HG03095 (cell line): ENCODE measurements around the gene PER1.
"Not testable (repeated sequence)": the region's sequence is repeated elsewhere in the genome, so short reads cannot be mapped to it uniquely, and the experiment has no call there.

Source experiments
- ATAC-seq: cut with Tn5 transposase; IDR thresholded peaks from one replicate; pipeline ENCODE4 v1.9.1; 2021; ENCODE audit warnings: moderate library complexity; ENCODE audit not compliant: unreplicated experiment

The PER1 gene

DNA sequence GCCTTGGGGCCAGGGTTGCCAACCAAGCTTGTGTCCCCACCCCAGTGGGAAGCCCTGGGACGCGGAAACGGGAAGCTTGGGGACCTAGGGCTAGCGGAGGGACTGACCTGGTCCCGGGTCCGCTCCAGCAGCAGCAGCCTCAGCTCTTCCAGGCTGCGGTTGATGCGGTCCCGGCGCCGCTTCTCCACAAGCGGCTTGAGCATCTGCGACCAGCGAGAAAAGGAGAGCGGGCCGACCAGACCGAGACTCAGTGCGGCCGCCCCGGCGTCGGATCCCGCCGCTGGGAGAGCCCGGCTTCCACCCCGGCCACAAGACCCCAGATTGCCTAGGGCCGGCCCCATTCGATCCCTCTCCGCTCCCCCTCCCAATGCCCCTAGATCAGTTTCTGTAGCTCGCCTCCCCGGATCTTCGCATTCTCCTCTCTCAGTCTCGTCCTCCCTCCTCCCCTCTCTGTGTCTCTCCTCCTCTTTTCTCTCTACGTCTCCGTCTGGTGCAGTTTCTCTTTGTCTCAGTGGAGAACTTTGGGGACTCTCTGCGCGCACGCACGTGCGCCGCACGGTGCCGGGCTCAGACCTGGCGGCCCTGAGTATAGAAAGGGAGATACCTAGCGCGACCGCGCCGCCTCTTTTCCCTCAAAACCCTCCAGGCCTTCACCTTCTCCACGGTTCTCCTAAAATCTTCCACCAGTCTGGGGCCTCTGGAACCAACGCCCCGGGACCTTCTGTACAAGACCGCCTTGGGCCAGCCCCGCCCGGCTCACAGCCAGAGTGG lies 29.1 kb downstream of the PER1 start:
- ATAC-seq: no peak

DNA sequence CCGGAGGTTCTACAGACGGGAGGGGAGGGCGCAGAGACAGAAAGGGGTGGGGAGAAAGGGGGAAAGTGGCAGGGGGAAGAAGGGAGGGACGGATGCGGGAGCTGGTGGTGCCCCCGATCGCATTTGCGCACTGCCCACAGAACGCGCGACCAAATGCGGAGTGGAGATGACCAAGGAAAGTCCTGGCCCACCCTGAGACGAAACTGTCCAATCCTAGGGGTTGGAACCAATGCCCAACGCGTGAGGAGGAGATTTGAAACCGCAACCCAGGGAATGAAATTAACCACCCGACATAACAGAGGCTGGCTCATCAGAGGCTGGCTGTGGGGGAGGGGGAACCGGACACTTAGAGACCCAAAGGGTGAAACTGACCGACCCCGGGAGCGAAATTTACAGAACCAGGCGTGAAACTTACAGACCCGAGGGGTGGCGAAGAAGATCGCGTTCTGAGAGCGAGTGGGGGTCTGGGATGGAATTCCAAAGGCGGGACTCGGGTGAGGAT lies 29.7 kb downstream of the PER1 start:
- no peak for ATAC-seq

DNA sequence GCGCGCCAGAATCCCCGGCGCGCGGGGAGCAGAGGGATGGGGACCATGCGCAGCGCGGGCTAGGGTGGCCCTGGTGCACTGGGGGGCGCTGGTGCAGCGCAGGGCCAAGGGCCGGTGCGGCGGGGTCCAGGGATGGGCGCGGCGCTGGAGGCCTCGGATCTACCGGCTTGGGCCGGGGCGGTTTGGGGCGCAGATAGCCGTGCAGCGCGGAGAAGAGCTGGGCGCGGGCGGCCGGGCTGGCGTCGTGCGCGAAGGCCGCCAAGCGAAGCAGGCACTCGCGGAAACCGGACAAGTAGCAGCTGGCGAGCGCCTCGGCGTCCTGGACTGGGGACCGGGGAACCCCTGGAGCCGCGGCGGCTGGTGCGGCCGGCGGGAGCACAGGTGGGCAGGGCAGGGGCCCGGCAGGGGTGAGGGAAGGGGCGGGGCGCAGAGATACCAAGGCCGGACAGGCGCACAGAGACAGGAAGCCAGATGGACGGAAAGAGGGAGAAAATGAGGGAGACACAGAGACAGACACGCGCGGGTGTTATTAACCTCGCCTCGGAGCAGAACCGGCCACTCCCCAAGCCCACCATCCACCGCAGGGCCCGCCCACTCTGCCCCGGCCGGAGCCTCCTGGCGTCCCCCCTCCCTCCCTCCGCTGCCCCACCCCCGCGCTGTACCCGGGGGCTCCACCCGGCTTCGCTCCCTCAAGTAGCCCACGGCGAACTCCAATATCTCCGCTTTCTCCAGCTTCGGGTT lies 30.4 kb downstream of the PER1 start:
- peak; percentile 27 for ATAC-seq

DNA sequence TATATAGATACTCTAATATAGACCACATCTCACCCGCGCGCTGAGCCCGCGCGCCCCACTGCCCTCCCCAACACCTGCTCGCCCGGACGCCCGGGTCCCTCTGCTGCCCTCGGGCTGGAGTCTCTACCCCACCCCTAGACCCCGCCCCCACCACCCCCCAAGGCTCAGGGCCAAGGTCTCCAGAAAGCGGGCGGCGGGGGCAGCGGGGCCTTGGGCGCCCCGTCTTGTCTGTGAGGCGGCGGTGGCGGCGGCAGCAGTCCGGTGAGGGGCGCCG lies 30.9 kb downstream of the PER1 start:
- ATAC-seq: no peak

DNA sequence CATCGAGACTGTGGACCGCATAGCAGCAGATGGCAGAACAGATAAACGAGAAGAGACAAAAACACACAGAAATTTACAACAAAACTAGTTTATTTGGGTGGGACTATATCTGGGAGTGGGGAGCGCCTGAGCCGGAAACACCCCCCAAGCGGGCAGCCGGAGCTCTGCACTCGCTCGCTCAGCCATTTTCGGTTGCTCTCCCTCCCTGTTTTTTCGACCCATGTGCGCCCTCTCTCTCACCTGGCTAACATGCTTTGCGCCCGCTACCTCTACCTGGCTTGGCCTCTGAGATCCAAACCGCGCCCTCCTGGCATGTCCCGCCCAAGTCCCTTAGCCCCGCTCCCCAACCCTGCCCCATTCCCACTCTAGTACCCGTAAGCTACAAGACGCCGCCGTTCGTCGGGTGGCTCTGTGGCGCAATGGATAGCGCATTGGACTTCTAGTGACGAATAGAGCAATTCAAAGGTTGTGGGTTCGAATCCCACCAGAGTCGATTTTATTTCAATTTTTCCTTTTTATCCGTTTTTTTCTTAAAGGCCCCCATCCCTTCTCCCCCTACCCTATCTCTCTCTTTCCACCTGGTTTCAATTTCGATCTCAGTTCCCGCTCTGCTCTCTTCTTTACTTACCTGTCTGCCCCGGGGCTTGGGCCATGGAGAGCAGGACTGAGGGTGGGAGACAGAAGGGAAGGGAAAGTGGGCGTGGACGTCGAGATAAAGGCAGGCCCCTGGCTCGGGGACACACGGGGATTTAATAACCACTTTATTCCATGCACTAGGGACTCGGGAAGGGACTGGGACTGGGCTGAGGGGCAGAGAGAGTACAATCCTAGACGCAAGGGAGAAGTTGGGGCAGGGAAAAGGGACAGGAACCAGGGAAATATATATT lies 31.4 kb downstream of the PER1 start:
- no peak for ATAC-seq

DNA sequence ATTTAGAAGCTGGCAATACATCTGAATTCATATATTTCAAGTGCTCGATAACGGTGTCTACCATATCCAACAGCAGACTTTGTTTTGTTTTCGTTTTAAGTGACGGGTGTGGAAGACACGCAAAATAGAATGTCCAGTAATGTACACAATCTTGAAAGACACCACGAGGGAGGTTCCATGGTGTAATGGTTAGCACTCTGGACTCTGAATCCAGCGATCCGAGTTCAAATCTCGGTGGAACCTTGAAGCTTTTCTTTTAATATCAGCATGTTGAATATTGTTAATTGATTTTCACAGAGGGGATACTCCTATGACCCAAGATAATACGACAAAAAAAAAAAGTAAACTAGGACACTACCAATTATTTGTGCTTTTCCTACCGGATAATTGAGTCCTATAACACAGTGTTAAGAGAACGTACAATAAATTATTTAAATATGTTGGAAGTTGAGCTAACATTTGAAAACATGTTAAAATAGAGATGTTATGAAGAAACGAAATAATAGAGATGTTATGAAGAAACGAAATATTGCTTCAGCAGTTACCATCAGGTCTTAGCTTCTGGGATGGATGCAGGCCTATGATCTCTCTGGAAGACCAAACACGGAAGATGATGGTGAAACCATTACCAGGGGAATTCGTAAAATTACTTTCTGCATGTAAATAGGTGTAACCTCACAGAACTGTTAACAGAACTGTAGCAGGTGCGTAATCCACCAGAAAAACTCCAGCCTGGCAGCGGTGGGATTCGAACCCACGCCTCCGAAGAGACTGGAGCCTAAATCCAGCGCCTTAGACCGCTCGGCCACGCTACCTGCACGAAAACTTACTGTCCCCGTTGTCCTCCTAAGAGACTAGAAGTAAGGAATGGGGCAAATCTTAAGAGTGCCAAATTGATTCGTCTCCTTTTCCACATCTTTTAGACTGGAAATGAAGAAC lies 32.4 kb downstream of the PER1 start:
- ATAC-seq: no peak

DNA sequence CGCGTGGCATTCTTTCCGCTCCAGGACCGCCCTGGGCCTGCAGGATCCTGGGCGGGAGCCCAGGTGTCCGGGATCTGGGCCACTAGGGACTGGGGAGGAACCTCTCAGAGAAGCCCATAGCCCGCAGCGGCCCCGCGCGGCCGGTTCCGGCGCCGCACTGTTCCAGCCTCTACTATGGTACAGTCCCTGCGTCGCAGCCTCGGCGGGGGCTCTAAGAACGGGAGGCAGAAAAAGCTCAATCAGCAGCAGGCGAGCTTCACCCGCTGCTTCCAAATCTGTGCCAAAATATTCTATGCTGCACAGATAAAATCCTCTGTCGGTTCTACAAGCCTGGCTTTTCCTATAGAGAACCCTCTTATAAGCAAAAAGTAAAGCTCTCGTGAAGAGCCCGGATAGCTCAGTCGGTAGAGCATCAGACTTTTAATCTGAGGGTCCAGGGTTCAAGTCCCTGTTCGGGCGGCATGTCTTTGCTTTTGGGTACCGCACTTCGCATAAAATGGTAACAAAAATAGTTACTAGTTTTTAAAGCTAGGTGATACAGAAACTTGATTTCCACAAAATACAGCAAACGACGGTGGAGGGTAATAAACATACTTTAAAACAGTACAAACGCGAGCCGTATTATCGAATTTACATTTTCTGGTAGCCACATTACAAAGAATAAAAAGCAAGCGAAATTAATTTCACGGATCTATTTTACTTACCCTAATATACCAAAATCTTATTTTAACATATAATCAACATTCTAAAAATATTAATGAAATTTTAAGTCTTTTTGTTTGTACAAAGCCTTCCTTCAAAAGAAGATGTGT lies 33.2 kb downstream of the PER1 start:
- peak; percentile 34 for ATAC-seq

DNA sequence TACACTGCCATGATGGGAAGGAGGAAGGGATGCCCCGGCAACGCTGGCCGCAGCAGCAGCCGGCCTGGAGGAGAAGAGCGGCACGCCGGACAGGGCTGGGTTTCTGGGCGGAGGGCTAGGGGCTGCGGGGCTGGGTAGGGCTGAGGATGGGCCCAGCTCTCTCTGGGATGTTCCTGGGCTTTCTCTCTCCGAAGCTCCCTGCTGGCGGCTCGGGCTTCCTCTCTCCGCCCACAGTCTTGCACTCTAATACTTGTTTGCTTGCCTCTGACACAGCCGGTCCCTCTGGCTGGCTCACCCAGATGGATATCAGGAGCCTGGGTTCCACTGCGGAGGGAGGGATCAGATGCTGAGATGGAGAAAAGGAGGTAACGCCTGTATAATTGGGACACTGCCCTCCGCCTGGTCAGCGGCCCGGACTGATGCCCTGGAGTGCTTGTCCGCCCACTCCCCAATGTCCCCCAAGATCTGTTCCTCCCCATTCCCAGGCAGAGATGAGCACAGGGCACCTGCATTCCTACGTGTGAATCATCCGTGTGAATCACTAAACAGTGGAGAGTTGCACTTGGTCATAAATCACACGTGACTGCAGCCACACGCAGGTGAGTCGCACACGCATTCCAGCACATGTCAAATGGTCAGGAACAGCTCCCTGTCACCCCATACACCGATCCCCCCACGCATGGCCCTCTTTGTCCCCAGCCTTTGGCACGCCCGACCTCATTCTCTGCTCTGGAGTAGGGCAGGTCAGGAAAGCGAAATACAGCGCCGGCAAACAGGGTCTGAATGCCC lies 34.0 kb downstream of the PER1 start, which contains the start of gene ALOXE3:
Gene ALOXE3 (minus strand): TSS at position 535 of the 789 bp plus-strand sequence. CDS start 524 bp downstream, at position 11.
- no peak for ATAC-seq

DNA sequence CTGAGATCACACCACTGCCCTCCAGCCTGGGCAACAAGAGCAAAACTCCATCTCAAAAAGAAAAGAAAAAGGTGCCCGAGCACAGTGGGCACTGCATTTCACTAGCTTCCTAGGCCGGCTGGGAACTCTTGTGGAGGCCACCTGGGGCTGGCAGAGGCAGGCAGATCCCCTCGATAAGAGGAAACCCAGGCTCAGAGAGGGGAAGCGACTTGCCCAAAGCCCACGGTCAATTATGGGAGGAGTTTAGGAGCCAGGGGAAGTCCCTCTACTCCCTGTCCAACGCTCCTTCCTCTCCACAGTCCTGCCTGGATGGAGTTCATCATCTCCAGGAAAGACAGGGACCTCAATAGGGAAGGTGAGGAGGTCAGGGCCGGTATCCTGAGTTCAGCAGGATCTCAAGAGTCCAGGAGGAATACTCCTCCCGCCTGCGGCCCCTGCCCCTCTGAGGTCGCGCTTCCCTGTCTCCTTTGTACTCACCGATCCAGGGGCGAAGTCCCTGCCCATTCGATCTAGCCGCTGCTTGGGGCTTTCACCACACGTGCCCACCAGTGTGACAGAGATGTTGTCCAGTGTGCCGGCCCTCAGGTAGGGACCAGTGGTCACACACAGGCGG lies 34.7 kb downstream of the PER1 start:
- no peak for ATAC-seq

DNA sequence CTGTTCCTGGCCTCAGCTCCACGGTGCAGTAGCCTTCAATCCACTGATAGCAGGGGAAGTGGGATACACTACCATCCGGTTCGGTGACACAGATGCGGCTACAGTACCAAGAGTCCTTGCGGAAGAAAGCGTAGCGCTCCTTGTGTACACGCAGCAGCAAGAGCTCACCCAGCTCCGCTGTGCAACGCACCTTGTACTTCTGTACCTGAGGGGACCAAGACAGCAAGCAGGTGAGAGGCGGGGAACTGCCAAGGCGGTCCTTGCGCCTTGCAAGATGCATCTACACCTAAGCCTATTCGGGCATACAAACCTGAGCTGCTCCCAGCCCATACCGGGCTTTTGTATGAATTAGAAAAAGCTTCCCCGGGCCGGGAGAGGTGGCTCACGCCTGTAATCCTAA lies 35.4 kb downstream of the PER1 start:
- no peak for ATAC-seq

DNA sequence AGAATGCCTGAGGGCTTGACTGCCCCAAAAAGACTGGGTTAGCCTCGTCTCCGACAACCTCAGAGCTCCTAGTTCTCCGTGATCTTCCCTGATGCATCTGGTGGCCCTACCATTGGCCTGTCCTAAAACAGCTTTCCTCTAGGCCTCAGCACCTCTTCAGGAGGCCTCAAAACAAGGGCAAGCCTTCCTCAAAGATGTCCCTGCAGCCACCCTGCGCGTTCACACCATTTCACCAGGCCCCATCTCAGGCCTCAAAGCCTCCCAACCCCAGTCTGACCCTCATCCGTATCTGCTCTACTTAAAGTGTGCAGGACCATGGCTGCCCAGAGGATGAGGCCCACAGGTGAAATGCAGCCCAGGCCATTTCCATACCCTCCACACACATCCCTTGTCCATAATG lies 41.3 kb downstream of the PER1 start:
- ATAC-seq: no peak

DNA sequence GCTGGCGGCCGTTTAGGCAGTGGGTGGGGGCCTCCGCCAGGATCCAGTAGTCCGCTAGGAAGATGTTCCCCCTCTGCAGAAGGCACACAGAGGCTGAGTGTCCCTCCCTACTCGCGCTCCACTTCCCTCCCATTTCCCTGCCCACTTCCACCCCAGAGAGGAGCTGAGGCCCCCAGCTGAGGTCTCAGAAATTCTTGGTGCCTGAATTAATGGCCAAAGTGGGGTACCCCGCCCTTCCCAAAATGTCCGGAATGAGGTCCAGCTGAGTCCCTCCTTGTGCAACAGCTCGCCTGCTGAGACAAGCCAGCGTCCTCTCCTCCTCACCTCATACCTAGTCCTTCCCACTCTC lies 41.8 kb downstream of the PER1 start:
- ATAC-seq: no peak

DNA sequence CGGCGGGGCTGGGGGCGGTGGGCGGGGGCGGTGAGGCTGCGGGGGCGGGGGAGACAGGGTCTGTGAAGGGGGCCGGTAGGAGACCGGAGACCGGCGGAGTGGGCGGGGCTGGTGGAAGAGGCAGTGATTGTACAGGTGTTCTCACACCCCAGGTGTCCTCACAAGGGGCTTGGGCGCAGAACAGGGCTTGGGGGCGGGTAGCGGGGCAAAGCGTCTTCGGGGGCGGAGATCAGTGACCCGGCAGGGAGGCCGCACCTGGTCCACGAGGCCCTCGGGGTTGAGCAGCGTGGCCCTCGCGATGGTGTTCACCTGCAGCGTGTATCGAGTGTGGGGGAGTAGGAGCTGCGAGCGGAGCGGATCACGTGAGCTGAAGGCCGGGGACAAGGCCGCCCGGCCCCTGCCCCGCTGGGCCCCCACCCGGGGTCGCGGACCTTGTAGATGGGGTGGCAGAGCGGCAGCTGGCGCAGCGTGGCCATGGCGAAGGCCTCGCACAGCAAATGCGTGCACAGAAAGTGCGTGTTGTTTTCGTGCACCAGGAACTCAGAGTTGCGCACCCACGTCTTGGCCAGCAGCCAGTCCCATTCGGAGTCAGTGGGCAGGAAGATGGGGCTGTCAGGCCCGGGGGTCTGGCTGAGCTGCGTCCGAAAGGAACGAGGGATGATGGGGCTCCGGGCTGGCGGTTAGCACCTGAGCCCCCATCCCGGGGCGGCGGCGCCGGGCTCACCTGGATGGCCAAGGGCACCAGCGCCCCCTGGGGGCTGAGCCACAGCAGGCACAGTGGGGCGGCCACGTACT lies 42.3 kb downstream of the PER1 start:
- ATAC-seq: no peak

DNA sequence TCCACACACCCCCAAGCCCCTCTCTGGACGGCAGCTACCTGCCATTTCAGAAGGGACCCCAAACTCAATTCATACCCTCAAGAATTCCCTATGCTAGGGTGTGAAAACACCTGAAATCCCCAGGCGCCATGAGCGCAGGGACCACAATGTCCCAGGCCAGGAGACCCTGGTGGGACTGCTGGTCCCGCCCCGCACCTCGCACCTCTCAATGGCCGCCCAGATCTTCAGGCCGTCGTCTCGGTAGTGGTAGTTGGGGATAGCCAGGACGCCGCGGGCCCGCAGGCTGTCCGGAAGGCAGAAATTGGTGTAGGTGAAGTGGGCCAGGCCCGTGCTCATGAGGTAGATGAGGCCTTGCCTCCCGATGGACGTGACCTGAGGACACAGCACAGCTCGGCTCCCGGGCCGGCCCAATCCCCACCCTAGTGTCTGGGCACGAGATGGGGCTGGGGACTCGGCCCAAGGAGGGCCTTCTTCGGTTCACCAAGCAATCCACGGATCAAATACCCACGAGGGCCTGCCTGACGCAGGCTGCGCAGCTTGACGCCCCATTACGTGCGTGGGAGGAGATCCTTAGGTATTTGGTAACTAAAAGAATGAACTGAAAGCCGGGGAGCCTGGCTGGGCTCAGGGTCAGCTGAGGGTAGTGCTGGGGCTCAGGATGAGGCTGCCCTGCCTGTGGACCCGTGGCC lies 43.1 kb downstream of the PER1 start:
- ATAC-seq: no peak

DNA sequence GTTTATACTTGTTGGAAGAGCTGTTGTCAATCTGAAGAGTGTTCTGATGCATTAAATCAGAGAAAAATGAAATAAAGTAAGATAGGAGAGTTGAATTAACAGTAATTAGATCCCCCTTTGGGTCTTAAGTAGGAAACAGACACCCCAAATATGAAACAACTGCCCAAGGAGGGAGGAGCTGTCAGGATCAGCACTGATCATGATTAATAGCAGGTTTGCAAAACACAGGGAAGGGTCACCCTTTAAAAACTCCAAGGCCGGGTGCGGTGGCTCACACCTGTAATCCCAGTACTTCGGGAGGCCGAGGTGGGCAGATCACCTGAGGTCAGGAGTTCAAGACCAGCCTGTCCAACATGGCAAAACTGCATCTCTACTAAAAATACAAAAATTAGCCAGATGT lies 45.2 kb downstream of the PER1 start:
- not testable (repeated sequence) for ATAC-seq

DNA sequence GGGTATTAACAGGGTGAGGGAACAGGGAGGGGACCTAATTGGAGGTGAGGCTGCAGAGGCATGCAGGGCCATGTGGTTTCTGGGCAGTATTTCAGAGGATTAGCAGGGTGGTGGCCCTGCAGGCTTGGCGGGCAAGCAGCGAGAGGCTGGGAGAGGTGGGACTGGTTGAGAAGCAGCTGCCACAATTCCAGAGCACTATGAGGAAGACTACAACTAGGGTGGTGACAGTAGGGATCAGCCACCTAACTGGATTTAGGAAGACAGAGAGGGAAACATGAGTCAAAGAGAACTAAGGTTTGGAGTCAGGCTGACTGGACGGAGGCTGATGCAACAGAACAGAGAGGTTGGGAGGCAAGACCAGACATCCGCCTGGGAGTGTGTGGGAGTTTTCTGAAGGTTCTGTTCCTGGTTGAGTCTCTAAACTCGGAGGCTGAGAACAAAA lies 46.2 kb downstream of the PER1 start:
- ATAC-seq: no peak

DNA sequence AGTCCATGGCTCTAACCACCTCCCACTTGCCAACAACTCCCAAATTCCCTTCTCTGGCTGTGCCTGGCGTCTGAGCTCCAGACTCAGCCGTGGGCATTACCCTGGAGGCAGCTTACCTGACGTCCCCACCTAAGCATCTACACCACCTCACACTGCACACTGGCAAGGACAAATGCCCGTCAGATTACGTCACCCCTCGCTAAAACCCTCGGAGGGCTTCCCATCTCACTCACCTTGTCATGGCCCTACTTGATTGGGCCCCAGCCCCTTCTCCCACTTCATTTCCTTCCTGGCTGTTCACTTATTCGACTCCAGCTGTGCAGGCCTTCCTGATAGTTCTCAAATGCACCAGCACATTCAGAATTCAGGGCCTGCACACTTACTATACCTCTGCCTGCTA lies 47.3 kb downstream of the PER1 start:
- no peak for ATAC-seq
